MM.1S (cell line): ENCODE data around the gene ARHGAP42.

Experiments
- DNase-seq: peaks from one replicate; pipeline ENCODE4 v3.0.0-alpha.2; 2015
- H2AFZ ChIP-seq: fragments of 300-600 bp; sonication (generic); 2 replicates; pipeline ENCODE4 v1.6.0; 2016; ENCODE audit warnings: antibody characterized with exemption, low read length
- H3F3A ChIP-seq: fragments of 300-600 bp; sonication (generic); 2 replicates; pipeline ENCODE4 v1.6.1; 2016; ENCODE audit warnings: mild to moderate bottlenecking, antibody characterized with exemption, low read length, moderate library complexity, mixed read lengths; ENCODE audit not compliant: insufficient read depth
- H3K27ac ChIP-seq: fragments of 300-600 bp; sonication (generic); 2 replicates; pipeline ENCODE4 v1.5.1; 2016; ENCODE audit warnings: mild to moderate bottlenecking, low read length
- H3K27me3 ChIP-seq: fragments of 300-600 bp; sonication (generic); replicated peaks from 2 replicates; pipeline ENCODE4 v1.6.0; 2016; ENCODE audit warnings: low read length; ENCODE audit not compliant: insufficient read depth
- H3K36me3 ChIP-seq: fragments of 300-600 bp; sonication (generic); replicated peaks from 2 replicates; pipeline ENCODE4 v1.6.1; 2016; ENCODE audit warnings: mild to moderate bottlenecking, low read length, mixed read lengths; ENCODE audit not compliant: insufficient read depth
- H3K4me1 ChIP-seq: fragments of 300-600 bp; sonication (generic); 2 replicates; pipeline ENCODE4 v1.6.1; 2016; ENCODE audit warnings: low read length, mixed read lengths
- H3K4me2 ChIP-seq: fragments of 300-600 bp; sonication (generic); 2 replicates; pipeline ENCODE4 v1.6.0; 2016; ENCODE audit warnings: low read depth, low read length
- H3K4me3 ChIP-seq: fragments of 300-600 bp; sonication (generic); 2 replicates; pipeline ENCODE4 v1.5.1; 2016; ENCODE audit warnings: low read length, mixed read lengths
- H3K79me2 ChIP-seq: fragments of 300-600 bp; sonication (generic); 2 replicates; pipeline ENCODE4 v1.6.1; 2016; ENCODE audit warnings: mixed run types, low read length, mixed read lengths
- H3K9ac ChIP-seq: fragments of 300-600 bp; sonication (generic); 2 replicates; pipeline ENCODE4 v1.6.1; 2016; ENCODE audit warnings: low read length, mixed read lengths
- H3K9me2 ChIP-seq: fragments of 300-600 bp; sonication (generic); replicated peaks from 2 replicates; pipeline ENCODE4 v1.6.1; 2016; ENCODE audit warnings: mild to moderate bottlenecking, low read length, mixed read lengths; ENCODE audit not compliant: insufficient read depth
- H3K9me3 ChIP-seq: fragments of 300-600 bp; sonication (generic); replicated peaks from 2 replicates; pipeline ENCODE4 v1.6.1; 2016; ENCODE audit warnings: mild to moderate bottlenecking, low read length, mixed read lengths; ENCODE audit not compliant: insufficient read depth
- H4K20me1 ChIP-seq: fragments of 300-600 bp; sonication (generic); 2 replicates; pipeline ENCODE4 v1.6.1; 2016; ENCODE audit warnings: mild to moderate bottlenecking, low read length, moderate library complexity, mixed read lengths; ENCODE audit not compliant: insufficient read depth
- EZH2 ChIP-seq: fragments of 300-600 bp; sonication (generic); optimal IDR thresholded peaks from 2 replicates; pipeline ENCODE3; 2017; ENCODE audit warnings: low read depth, mild to moderate bottlenecking, antibody characterized with exemption, low read length, mixed read lengths
- EZH2phosphoT487 ChIP-seq: fragments of 300-600 bp; sonication (generic); IDR thresholded peaks from 2 replicates; pipeline ENCODE4 v1.6.1; 2018; ENCODE audit warnings: antibody characterized with exemption, low read length
- TF ChIP-seq, protein P1 (sequence below): fragments of 300-600 bp; sonication (generic); IDR thresholded peaks from 2 replicates; pipeline ENCODE4 v1.5.1; 2016; ENCODE audit warnings: antibody characterized with exemption, low read length, mixed read lengths

Gene ARHGAP42

DNA sequence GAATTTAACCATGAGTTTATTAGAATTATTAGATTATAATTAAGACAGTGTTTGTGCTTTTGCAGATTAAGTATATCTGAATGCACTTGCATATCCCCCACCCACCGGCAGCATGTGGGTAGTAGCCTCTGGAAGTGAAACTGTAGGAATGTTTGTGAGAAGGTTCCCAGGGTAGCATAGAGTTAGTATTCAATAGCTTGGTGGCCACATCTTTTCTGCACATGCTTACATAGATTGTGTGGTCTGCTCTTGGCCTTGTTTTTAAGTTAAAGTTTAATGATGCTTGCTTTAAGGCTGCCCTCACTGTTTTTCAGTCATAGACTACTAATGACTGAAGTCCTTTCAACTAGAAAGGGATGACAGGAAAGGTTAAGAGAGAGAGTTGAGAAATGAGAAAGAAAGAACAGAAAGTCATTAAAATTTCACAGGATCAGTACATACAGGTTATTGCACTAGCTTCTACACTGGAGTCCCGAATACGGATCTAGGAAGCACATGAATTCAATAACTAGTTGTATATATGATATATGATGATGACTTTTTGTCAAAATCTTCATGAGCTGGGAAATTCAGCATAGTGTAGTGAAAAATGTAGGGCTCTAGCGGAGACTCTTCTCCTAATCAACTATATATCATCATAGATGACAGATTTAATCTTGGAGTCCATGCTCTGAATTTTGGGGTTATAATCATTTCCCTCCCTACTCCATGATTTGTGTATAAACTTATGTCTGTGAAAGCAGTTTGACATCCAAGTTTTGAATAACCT is 137.1 kb downstream of the ARHGAP42 start:
- no peaks in the 10 kb centered on the region for H3K36me3 ChIP-seq
- no peaks in the 10 kb centered on the region for H3K27me3 ChIP-seq
- no peaks in the 10 kb centered on the region for H3K79me2 ChIP-seq
- H3F3A ChIP-seq, result no peaks in the 10 kb centered on the region
- H3K4me3 ChIP-seq, result no peak overlapping the region
- no peak overlapping the region for H3K27ac ChIP-seq
- H3K4me1 ChIP-seq, result no peaks in the 10 kb centered on the region
- H3K9ac ChIP-seq, result no peak overlapping the region
- no peaks in the 10 kb centered on the region for H3K9me3 ChIP-seq
- DNase-seq, result no peak
- H3K4me2 ChIP-seq, result no peak overlapping the region
- no peak for TF ChIP-seq EZH2phosphoT487
- TF ChIP-seq, protein P1, sequence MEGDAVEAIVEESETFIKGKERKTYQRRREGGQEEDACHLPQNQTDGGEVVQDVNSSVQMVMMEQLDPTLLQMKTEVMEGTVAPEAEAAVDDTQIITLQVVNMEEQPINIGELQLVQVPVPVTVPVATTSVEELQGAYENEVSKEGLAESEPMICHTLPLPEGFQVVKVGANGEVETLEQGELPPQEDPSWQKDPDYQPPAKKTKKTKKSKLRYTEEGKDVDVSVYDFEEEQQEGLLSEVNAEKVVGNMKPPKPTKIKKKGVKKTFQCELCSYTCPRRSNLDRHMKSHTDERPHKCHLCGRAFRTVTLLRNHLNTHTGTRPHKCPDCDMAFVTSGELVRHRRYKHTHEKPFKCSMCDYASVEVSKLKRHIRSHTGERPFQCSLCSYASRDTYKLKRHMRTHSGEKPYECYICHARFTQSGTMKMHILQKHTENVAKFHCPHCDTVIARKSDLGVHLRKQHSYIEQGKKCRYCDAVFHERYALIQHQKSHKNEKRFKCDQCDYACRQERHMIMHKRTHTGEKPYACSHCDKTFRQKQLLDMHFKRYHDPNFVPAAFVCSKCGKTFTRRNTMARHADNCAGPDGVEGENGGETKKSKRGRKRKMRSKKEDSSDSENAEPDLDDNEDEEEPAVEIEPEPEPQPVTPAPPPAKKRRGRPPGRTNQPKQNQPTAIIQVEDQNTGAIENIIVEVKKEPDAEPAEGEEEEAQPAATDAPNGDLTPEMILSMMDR, result no peak
- TF ChIP-seq EZH2, result no peak
- no peaks in the 10 kb centered on the region for H3K9me2 ChIP-seq
- no peaks in the 10 kb centered on the region for H4K20me1 ChIP-seq
- no peak overlapping the region for H2AFZ ChIP-seq

DNA sequence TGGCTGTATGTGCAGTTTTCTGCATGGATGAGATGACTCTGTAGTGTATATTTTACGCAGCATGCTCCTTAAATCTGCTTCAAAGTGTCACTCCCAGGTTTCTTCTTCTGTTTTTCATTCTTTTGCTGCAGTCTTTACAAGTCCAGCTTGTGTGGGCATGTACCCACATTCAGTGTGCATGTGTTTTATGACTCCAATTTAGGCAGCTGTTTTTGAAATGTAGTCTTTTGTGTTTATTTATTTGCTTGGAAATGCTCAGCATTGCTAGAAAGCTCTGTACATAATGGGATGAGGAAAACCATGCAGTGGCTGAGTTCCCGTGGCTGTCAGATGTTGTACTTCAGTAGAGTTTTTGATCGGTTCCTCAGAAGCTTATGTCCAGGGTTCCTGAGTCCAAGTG is 138.5 kb downstream of the ARHGAP42 start:
- Histone ChIP-seq H3K4me3 (no peak overlapping the region), H3K4me1 (no peaks in the 10 kb centered on the region), H3K36me3 (no peaks in the 10 kb centered on the region), H3K4me2 (no peak overlapping the region), H3K9me2 (no peaks in the 10 kb centered on the region), H3K9ac (no peak overlapping the region), H3K9me3 (no peaks in the 10 kb centered on the region), H3F3A (no peaks in the 10 kb centered on the region), H3K27ac (no peak overlapping the region), H2AFZ (no peak overlapping the region), H3K27me3 (no peaks in the 10 kb centered on the region), H3K79me2 (no peaks in the 10 kb centered on the region), H4K20me1 (no peaks in the 10 kb centered on the region)
- TF ChIP-seq EZH2 (no peak), EZH2phosphoT487 (no peak)
- TF ChIP-seq, protein P1, result no peak
- DNase-seq, result no peak

DNA sequence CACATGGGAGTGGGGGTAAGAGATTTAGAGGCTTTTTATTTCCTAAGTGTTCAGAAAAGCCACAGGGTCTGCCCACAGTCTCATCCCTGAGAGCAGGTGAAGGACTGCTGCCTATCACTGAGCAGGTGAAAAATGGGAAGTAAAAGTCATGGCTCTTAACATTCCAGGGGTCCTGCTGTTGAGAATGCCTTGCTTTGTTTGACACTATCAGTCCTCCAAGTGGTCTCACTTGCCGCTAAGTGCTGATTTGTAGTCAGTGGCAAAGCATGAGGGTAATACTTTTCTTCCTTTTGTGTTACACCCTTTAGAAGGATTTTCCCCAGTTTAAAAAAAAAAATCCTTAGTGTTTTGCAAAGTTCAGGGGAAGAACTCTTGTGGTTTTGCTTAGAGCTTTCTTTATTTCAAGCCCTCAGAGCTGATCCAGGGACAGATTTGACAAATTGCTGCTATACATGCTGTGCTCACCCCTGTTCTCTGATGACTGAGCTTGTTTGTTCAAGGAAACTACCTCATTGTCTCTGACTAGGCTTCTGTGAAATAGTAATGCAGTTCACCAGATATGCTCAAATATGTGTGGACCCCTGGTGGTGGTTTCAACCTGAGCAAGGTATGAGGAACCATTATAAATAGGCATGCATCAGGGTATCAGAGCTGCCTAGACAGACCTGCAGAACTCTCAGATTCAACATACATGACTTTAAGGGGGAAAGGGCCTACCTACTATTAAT is 141.0 kb downstream of the ARHGAP42 start:
- TF ChIP-seq EZH2 (no peak), EZH2phosphoT487 (no peak)
- TF ChIP-seq, protein P1, result peak; percentile 24
- no peaks in the 10 kb centered on the region for H3K9me3 ChIP-seq
- no peak overlapping the region for H2AFZ ChIP-seq
- no peak overlapping the region for H3K4me3 ChIP-seq
- H3K79me2 ChIP-seq, result no peaks in the 10 kb centered on the region
- no peaks in the 10 kb centered on the region for H3K4me1 ChIP-seq
- no peaks in the 10 kb centered on the region for H4K20me1 ChIP-seq
- no peak overlapping the region for H3K27ac ChIP-seq
- no peak overlapping the region for H3K4me2 ChIP-seq
- H3K9ac ChIP-seq, result no peak overlapping the region
- peak; percentile 40 for DNase-seq
- no peaks in the 10 kb centered on the region for H3K9me2 ChIP-seq
- H3F3A ChIP-seq, result no peaks in the 10 kb centered on the region
- H3K27me3 ChIP-seq, result no peaks in the 10 kb centered on the region
- no peaks in the 10 kb centered on the region for H3K36me3 ChIP-seq
